Fibroblast of gingiva (primary cell): ENCODE results near the gene STX11.

ENCODE experiments used
- DNase-seq: peaks from one replicate; pipeline ENCODE4 v3.0.0-alpha.2; 2011; ENCODE audit warnings: low read depth

The STX11 gene

DNA sequence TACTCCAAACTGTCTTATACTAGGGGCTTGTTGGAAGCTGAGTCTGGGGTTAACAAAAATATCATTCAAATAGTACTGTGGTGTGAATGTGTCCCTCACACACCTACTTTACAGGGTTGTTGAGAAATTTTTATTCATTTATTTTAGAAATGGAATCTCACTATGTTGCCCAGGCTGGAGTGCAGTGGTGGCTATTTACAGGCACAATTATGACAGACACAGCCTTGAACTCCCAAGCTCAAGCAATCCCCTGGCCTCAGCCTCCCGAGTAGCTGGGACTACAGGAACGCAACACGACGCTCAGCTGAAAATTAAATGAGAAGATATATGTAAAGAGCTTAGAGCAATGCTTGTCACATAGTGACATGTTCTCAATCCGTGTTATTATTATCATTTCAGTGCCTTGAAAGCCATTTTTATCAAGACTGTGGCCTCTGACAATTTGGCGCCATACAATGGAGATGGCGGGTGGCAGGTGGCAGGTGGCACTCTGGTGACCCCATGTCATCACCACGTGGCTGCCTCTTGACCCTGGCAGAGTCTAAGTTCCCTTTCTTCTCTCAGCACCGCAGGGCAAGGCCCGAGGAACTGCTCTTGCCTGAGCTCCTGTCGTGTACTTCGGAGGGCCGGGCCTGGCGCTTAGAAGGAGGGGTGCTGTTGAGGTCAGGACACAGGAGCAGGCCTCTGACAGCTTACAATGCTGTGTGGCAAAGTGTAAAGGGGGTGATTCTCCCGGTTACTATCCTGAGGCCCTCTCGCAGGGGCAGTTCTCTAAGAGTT lies 64.5 kb downstream of the STX11 start:
- no peak for DNase-seq

DNA sequence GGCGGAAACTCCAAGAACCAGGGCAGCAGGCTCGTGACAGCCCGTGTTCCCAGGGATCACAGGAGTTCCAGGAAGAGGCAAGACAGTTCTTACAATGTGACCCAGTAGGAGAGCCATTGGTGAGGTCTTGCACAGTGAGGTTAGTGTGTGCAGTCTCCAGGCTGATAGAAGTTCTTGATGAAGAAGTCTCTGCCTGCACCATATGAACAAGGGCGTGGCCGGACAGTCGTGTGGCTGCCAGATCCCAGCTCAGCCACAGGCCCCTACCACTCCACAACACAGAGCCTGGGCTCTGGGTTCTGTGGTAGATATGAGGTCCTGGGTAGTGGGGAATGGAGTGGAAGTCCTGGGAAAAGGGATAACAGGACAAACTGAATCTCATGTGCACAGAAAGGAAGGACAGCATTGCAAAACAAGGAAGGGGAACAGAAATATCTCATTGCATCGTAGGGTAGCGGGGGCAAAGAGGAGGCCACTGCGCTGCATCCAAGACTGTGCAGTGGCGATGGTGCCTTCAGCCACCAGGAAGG lies 65.2 kb downstream of the STX11 start:
- DNase-seq = peak; percentile 26

DNA sequence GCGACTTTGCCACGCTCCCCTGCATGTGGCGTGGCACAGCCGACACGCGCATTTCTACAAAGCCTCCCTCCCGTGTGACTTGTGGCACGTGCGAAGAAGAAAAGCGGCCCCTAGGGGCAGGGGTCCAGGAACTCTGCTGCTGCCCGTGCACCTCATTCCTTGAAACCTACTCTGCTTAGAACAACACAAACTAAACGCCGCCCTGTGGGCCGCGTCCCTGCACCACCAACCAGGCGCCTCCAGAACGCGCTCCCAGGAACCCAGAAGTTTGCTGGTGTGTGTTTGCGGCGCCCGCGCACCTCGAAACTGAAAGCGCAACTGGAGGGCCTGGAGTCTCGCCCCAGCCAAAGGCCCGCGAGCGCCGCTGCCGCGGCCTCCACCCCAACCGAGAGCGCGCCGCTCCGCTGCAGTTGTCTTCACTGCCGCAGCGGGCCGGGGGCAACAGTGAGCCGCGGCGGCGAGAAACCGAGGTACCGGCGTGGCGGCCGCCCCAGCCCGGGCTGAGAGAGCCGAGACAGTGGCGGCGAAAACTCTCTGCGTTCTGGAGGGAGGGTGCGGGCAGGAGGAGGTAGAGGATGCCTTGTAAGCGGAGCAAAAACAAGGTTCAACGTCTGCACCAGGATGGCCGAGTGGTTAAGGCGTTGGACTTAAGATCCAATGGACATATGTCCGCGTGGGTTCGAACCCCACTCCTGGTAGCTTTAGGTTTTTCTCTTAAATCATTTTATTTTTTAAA lies 65.8 kb downstream of the STX11 start:
- DNase-seq = peak; percentile 97

DNA sequence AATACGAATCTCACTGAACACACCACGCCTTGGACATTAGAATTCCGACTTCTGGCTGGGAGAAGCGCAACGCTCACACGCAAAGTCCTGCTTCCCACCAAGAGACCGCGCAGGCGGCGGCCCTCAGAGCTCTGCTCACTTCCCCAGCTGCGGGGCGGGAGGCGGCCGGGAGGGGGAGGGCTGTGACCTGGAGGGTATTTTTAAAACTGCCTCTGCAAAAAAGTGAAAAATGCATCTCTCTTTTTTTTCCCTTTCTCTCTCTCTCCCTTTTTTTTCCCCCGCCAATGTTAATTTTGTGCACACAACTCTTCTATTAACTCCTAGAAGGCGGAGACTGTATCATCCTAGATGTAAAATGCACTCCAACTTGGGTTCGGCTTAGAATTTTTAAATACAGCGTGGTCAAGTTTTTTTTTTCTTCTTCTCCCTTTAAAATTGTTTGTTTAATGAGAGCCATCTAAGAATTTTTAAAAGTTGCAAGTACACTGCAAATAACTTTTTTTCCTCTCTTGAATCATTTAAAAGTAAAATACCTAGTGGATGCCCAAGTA lies 66.4 kb downstream of the STX11 start:
- DNase-seq = no peak

DNA sequence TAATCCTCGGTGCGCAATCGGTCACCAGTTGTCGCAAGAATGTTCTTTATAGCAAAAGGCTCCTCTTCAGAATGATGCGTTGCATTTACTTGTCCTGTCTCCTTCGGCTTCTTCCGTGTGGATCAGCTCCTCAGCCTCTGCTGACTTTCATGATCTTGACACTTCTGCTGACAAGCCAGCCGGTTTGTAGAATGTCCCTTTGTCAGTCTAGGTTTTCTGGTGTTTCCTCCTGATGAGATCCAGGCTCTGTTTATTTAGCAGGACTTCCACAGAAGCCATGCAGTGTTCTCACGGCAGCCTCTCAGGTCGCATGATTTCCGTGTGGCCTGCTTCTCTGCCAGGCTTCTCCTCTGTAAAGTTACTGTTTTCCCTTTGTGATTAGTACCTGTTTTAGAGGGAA lies 66.9 kb downstream of the STX11 start:
- DNase-seq = peak; percentile 4

DNA sequence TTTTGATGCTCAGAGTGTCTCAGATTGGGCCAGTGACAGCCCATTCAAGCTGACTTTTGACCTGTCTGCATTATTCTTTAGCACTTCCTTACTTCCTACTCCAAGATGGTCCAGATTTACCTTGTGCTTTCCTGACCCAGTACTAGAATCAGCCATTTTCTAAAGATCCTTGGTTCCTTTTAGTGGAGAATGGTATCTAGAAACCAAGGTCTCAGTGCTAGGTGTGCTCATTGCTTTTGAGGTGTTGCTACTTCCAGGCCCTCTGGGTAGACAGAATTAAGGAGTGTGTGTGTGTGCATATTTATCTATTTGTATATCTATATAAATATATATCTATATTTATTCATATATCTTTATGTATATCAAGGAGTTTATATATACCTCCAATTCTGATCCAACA lies 67.5 kb downstream of the STX11 start:
- DNase-seq = no peak

DNA sequence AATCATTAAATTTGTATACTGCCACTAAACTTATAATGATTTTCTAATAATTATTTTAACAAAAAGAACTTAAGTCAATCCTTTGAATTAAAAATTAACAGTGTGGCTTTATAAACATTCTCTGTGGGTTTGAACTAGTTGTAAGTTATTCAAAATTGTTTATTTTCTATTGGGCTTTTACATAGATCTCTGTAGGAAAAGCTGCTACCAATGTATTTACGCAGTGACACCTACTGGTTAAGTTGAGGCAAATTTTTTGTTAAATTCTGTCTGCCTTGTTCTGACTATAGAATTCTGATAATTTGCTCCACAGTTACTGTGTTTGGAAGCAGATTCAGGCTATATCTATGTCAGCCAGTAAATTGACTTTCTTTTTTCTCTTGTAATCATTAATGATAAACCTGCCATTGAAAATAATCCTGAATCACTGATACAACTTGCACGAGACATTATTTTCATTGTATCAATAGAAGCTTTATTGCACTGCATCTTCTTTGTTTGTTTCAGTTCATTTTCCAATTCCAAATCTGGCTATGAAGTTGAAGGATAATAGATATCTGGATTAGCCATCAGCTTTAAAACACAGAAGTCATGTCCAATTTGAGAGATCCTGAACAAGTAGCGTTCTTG lies 68.9 kb downstream of the STX11 start:
- peak; percentile 54 for DNase-seq

DNA sequence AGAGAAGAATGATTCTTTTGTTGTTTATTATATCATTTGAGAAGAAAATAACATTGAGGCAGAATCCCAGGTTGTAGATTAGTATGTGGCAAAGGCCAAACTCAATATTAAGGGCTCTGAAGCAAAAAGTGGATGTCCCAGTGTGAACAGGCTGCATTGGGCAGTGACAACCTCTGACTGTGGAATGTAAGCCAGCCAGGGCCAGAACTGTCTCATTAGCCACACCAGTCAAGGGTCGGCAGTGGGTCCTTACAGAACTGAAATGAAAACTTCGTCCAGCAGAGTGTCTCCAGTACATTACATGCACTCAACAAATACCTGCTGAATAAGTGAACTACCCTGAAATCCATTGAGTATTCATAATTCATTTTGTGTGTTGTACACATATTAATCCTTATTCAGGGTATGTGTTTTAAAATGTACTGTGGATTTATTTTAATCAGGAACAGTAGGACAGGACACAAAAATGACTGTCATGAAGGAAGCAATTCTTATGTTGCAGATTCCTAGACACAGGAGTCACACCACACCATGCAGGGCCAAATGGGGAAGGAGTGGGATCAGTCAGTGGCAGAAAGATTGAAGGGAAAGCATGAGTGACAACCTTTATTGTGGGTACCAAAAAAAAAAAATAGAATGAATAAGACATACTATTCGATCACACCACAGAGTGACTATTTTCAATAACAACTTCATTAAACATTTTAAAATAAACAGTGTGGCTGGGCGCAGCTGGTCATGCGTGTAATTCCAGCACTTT lies 69.9 kb downstream of the STX11 start:
- DNase-seq = no peak

DNA sequence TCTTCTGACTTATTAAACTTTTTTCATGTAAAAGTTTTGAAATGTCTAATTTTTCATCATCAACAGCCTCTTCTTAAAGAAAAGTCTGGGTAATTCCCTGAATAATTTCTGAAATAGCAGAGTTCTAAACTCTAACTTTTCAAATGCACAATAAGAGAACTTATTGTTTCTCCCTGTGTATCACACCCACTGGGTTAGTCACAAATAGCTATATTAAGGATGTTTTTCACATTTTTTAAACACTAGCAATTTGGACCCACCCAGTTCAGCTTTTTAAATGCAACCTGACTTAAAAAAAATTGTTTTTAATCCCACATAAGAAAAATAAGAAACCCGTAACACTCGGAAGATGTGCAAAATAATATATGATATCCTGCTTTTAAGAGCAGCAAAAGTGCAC lies 73.4 kb downstream of the STX11 start:
- DNase-seq = no peak

DNA sequence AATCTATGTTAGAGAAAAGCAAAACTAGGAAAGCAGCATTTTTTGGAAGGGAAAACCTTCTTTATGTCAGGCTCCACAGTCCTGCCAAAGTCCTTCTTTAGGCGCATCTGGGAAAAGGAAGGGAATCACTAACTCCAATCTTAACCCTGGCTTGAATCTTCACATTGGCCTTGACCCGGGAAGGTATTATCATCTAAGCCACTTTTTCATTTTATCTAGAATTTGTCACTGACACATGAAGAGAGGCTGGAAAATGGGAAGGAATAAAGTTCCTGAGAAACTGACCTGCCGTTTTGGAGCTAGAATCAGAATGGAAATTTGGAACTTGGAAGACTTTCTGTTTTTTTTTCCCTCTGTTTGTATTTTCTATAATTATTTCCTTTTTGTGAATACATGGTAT lies 81.4 kb downstream of the STX11 start:
- DNase-seq = no peak

DNA sequence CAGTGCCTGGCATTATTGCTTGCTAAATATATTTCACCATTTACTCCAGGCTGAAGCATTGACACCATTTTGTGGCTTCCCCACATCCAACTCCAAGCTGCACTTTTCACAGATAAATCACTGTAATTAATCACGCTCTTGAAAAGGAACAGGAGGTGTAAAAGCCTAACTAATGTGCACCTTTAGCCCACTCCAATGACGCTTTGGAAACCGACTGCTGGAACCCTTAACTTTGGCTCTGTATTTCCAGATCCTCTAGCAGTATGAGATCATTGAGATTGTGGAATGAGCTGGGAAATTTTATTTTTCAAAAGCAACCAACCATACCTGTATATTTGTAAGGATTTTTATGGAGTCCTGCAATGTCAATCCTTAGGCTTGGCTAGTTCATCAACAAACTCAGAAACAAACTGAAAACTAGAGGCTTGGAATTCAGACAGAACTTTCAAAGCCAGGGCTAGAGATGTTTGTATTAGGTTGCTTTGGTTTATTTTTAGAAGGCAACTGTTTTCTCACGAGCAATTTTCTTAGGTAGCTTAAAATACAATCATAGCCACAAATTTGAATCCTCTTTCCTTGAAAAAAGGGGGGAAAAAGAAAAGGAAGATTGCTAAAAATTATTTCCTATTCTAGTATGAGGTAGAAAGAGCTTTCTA lies 82.0 kb downstream of the STX11 start:
- no peak for DNase-seq

DNA sequence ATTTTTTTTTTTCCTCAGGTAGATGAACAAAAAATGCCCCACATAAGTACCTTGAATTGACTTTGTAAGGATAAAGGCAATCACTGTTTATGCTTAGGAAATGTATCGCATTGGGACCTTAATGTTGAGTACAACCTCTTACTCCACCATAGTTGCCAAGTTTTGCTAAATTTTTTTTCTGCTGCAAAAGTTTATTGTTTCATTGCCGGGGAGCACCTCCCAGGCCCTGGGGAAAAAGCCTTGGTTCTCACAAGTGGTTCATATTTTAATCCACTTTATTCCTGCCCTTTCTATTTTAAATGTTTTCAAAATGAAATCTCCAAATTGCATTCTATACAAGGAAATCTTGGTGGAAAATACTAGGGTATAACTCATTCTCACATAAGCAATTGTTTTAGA lies 82.5 kb downstream of the STX11 start:
- DNase-seq = peak; percentile 14

DNA sequence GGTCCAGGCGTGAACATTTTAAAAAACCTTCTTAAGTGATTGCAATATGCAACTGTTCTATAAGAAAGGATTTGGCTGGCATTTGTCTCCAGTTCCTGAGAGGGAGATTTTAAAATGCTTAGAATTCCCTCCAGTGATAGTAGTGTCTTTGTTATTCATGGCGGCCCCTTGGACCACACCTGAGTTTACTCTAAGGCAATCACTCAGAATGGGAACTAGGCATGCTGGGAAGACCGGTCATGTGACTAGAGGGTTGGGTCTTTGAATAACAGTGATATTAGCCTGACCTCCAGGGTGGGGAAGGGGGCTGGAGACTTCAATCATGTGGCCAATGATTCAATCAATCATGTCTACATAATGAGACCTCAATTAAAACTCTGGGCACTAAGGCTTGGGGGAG lies 84.1 kb downstream of the STX11 start:
- DNase-seq = no peak

DNA sequence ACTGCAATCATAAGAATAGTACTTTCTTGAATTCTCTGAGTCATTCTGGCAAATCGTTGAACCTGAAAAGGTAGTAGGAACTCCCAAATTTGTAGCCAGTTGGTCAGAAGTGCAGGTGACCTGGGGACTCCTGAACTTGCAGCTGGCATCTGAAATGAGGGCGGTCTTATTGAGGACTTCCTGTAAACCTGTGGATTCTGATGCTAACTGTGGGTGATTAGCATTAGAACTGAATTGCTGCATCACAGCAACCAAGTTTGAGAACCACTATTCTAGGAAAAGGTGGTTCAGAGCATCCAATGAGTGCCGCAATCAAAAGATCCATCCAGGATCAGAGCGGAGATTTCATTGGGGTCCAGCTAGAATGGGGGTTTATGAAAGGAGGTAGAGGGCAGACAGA lies 84.6 kb downstream of the STX11 start:
- DNase-seq = no peak
